ENCODE results near the gene PDZRN3. TPM values are rescaled to one million over a fixed set of nuclear protein-coding genes. Genes with fewer than 3 reads are reported as not detected.

The PDZRN3 gene
- total and polyA plus RNA-seq, 7 experiments from 2014 or later: not detected

GRCh38 chr3:73399106-73399505, 225.6 kb downstream of the PDZRN3 start:
- intact Hi-C loops (cut with micrococcal nuclease): no loop called here
- H3K27ac Mint-ChIP-seq: no peak overlapping the region
- DNase-seq (no peak), ATAC-seq (no peak)
- no peaks in the 10 kb centered on the region for H3K4me1 ChIP-seq (ENCODE audit: control insufficient read depth in 2 of 2, insufficient read depth in 2 of 2, low read length in 2 of 2)
- no peaks in the 10 kb centered on the region for H3K36me3 ChIP-seq (ENCODE audit: control insufficient read depth in 2 of 3, insufficient read depth in 3 of 3, low read length in 3 of 3)
- POLR2A ChIA-PET: no interaction called here
- H3K27me3 ChIP-seq (ENCODE audit: control insufficient read depth in 2 of 2, insufficient read depth in 2 of 2, low read length in 2 of 2): no peaks in the 10 kb centered on the region
- no peaks in the 10 kb centered on the region for H3K36me3 Mint-ChIP-seq
- peaks cover 0 to 9% (median 0%) of the 10 kb centered on the region in 5 donors for H3K27me3 Mint-ChIP-seq
- no peaks in the 10 kb centered on the region for H3K9me3 ChIP-seq (ENCODE audit: control insufficient read depth in 2 of 3, low read length in 3 of 3)
- peaks cover 0 to 2% (median 0%) of the 10 kb centered on the region in 11 donors for H3K9me3 Mint-ChIP-seq
- peaks cover 0 to 4% (median 0%) of the 10 kb centered on the region in 7 donors for H3K4me1 Mint-ChIP-seq
- CTCF ChIA-PET: no interaction called here
- no peak overlapping the region for H3K27ac ChIP-seq (ENCODE audit: low read depth, low read length)
- H3K4me3 Mint-ChIP-seq: no peak overlapping the region
- no peak overlapping the region for H3K4me3 ChIP-seq (ENCODE audit: low read length)

GRCh38 chr3:73398084-73398483, 226.7 kb downstream of the PDZRN3 start:
- no peak overlapping the region for H3K27ac Mint-ChIP-seq
- peaks cover 0 to 2% (median 0%) of the 10 kb centered on the region in 11 donors for H3K9me3 Mint-ChIP-seq
- POLR2A ChIA-PET: no interaction called here
- Histone ChIP-seq H3K36me3 (ENCODE audit: control insufficient read depth in 2 of 3, insufficient read depth in 3 of 3, low read length in 3 of 3) (no peaks in the 10 kb centered on the region), H3K9me3 (ENCODE audit: control insufficient read depth in 2 of 3, low read length in 3 of 3) (no peaks in the 10 kb centered on the region), H3K27ac (ENCODE audit: low read depth, low read length) (no peak overlapping the region), H3K4me1 (ENCODE audit: control insufficient read depth in 2 of 2, insufficient read depth in 2 of 2, low read length in 2 of 2) (no peaks in the 10 kb centered on the region), H3K4me3 (ENCODE audit: low read length) (no peak overlapping the region), H3K27me3 (ENCODE audit: control insufficient read depth in 2 of 2, insufficient read depth in 2 of 2, low read length in 2 of 2) (no peaks in the 10 kb centered on the region)
- intact Hi-C loops (cut with micrococcal nuclease): no loop called here
- no peak overlapping the region for H3K4me3 Mint-ChIP-seq
- peaks cover 0 to 4% (median 0%) of the 10 kb centered on the region in 7 donors for H3K4me1 Mint-ChIP-seq
- peaks cover 0 to 9% (median 0%) of the 10 kb centered on the region in 5 donors for H3K27me3 Mint-ChIP-seq
- DNase-seq (no peak), ATAC-seq (no peak)
- CTCF ChIA-PET: no interaction called here
- no peaks in the 10 kb centered on the region for H3K36me3 Mint-ChIP-seq

GRCh38 chr3:73394240-73394639, 230.5 kb downstream of the PDZRN3 start:
- CTCF ChIA-PET: no interaction called here
- H3K4me3 ChIP-seq (ENCODE audit: low read length): no peak overlapping the region
- H3K27me3 ChIP-seq (ENCODE audit: control insufficient read depth in 2 of 2, insufficient read depth in 2 of 2, low read length in 2 of 2): no peaks in the 10 kb centered on the region
- H3K9me3 ChIP-seq (ENCODE audit: control insufficient read depth in 2 of 3, low read length in 3 of 3): no peaks in the 10 kb centered on the region
- no peaks in the 10 kb centered on the region for H3K4me1 Mint-ChIP-seq
- no peaks in the 10 kb centered on the region for H3K36me3 ChIP-seq (ENCODE audit: control insufficient read depth in 2 of 3, insufficient read depth in 3 of 3, low read length in 3 of 3)
- no peaks in the 10 kb centered on the region for H3K36me3 Mint-ChIP-seq
- H3K27me3 Mint-ChIP-seq: peaks cover 0 to 13% (median 0%) of the 10 kb centered on the region in 5 donors
- no peaks in the 10 kb centered on the region for H3K4me1 ChIP-seq (ENCODE audit: control insufficient read depth in 2 of 2, insufficient read depth in 2 of 2, low read length in 2 of 2)
- ATAC-seq: no peak
- H3K27ac Mint-ChIP-seq: no peak overlapping the region
- H3K4me3 Mint-ChIP-seq: no peak overlapping the region
- H3K27ac ChIP-seq (ENCODE audit: low read depth, low read length): no peak overlapping the region
- intact Hi-C loops (cut with micrococcal nuclease): no loop called here
- H3K9me3 Mint-ChIP-seq: peaks cover 0 to 2% (median 0%) of the 10 kb centered on the region in 11 donors
- DNase-seq: no peak
- POLR2A ChIA-PET: no interaction called here

- DNase-seq (no peak), ATAC-seq (no peak)
- POLR2A ChIA-PET: no interaction called here
- H3K36me3 Mint-ChIP-seq: no peaks in the 10 kb centered on the region
- H3K4me3 ChIP-seq (ENCODE audit: low read length): no peak overlapping the region
- no peak overlapping the region for H3K27ac Mint-ChIP-seq
- peaks cover 0 to 12% (median 0%) of the 10 kb centered on the region in 5 donors for H3K27me3 Mint-ChIP-seq
- intact Hi-C loops (cut with micrococcal nuclease): no loop called here
- H3K27me3 ChIP-seq (ENCODE audit: control insufficient read depth in 2 of 2, insufficient read depth in 2 of 2, low read length in 2 of 2): no peaks in the 10 kb centered on the region
- H3K9me3 ChIP-seq (ENCODE audit: control insufficient read depth in 2 of 3, low read length in 3 of 3): no peaks in the 10 kb centered on the region
- H3K4me1 ChIP-seq (ENCODE audit: control insufficient read depth in 2 of 2, insufficient read depth in 2 of 2, low read length in 2 of 2): no peaks in the 10 kb centered on the region
- CTCF ChIA-PET: no interaction called here
- peaks cover 0 to 4% (median 0%) of the 10 kb centered on the region in 11 donors for H3K9me3 Mint-ChIP-seq
- H3K27ac ChIP-seq (ENCODE audit: low read depth, low read length): no peak overlapping the region
- H3K36me3 ChIP-seq (ENCODE audit: control insufficient read depth in 2 of 3, insufficient read depth in 3 of 3, low read length in 3 of 3): no peaks in the 10 kb centered on the region
- H3K4me1 Mint-ChIP-seq: peaks cover 0 to 2% (median 0%) of the 10 kb centered on the region in 7 donors
- H3K4me3 Mint-ChIP-seq: no peak overlapping the region
These were observed 231.7 kb downstream of the PDZRN3 start for GRCh38 chr3:73393005-73393404.

GRCh38 chr3:73391984-73392383, 232.8 kb downstream of the PDZRN3 start:
- Mint-ChIP-seq H3K27ac (no peak overlapping the region), H3K36me3 (no peaks in the 10 kb centered on the region), H3K4me3 (no peak overlapping the region), H3K4me1 (peaks cover 0 to 2% (median 0%) of the 10 kb centered on the region in 7 donors), H3K9me3 (peaks cover 0 to 4% (median 0%) of the 10 kb centered on the region in 11 donors), H3K27me3 (peaks cover 0 to 12% (median 2%) of the 10 kb centered on the region in 5 donors)
- Histone ChIP-seq H3K27me3 (ENCODE audit: control insufficient read depth in 2 of 2, insufficient read depth in 2 of 2, low read length in 2 of 2) (no peaks in the 10 kb centered on the region), H3K4me1 (ENCODE audit: control insufficient read depth in 2 of 2, insufficient read depth in 2 of 2, low read length in 2 of 2) (no peaks in the 10 kb centered on the region), H3K9me3 (ENCODE audit: control insufficient read depth in 2 of 3, low read length in 3 of 3) (no peaks in the 10 kb centered on the region), H3K27ac (ENCODE audit: low read depth, low read length) (no peak overlapping the region), H3K36me3 (ENCODE audit: control insufficient read depth in 2 of 3, insufficient read depth in 3 of 3, low read length in 3 of 3) (no peaks in the 10 kb centered on the region), H3K4me3 (ENCODE audit: low read length) (no peak overlapping the region)
- DNase-seq (no peak), ATAC-seq (no peak)
- ChIA-PET POLR2A (no interaction called here), CTCF (no interaction called here)
- intact Hi-C loops (cut with micrococcal nuclease): no loop called here

- no peaks in the 10 kb centered on the region for H3K36me3 ChIP-seq (ENCODE audit: control insufficient read depth in 2 of 3, insufficient read depth in 3 of 3, low read length in 3 of 3)
- no peak for DNase-seq
- ATAC-seq: no peak
- POLR2A ChIA-PET: no interaction called here
- H3K4me3 ChIP-seq (ENCODE audit: low read length): no peak overlapping the region
- intact Hi-C loops (cut with micrococcal nuclease): no loop called here
- CTCF ChIA-PET: no interaction called here
- Mint-ChIP-seq H3K27me3 (peaks cover 0 to 12% (median 4%) of the 10 kb centered on the region in 5 donors), H3K36me3 (no peaks in the 10 kb centered on the region), H3K4me3 (no peak overlapping the region), H3K9me3 (peaks cover 0 to 4% (median 0%) of the 10 kb centered on the region in 11 donors), H3K27ac (no peak overlapping the region), H3K4me1 (peaks cover 0 to 2% (median 0%) of the 10 kb centered on the region in 7 donors)
- H3K4me1 ChIP-seq (ENCODE audit: control insufficient read depth in 2 of 2, insufficient read depth in 2 of 2, low read length in 2 of 2): no peaks in the 10 kb centered on the region
- H3K9me3 ChIP-seq (ENCODE audit: control insufficient read depth in 2 of 3, low read length in 3 of 3): no peaks in the 10 kb centered on the region
- H3K27ac ChIP-seq (ENCODE audit: low read depth, low read length): no peak overlapping the region
- H3K27me3 ChIP-seq (ENCODE audit: control insufficient read depth in 2 of 2, insufficient read depth in 2 of 2, low read length in 2 of 2): no peaks in the 10 kb centered on the region
These were observed 234.8 kb downstream of the PDZRN3 start for GRCh38 chr3:73389928-73390327.

GRCh38 chr3:73389117-73389813, 235.5 kb downstream of the PDZRN3 start:
- H3K4me3 Mint-ChIP-seq: no peak overlapping the region
- H3K36me3 Mint-ChIP-seq: no peaks in the 10 kb centered on the region
- no peaks in the 10 kb centered on the region for H3K9me3 ChIP-seq (ENCODE audit: control insufficient read depth in 2 of 3, low read length in 3 of 3)
- intact Hi-C loops (cut with micrococcal nuclease): no loop called here
- peaks cover 0 to 2% (median 0%) of the 10 kb centered on the region in 7 donors for H3K4me1 Mint-ChIP-seq
- H3K27me3 Mint-ChIP-seq: peaks cover 0 to 12% (median 4%) of the 10 kb centered on the region in 5 donors
- H3K4me3 ChIP-seq (ENCODE audit: low read length): no peak overlapping the region
- CTCF ChIA-PET: no interaction called here
- no peak overlapping the region for H3K27ac ChIP-seq (ENCODE audit: low read depth, low read length)
- H3K27ac Mint-ChIP-seq: no peak overlapping the region
- H3K36me3 ChIP-seq (ENCODE audit: control insufficient read depth in 2 of 3, insufficient read depth in 3 of 3, low read length in 3 of 3): no peaks in the 10 kb centered on the region
- no peaks in the 10 kb centered on the region for H3K4me1 ChIP-seq (ENCODE audit: control insufficient read depth in 2 of 2, insufficient read depth in 2 of 2, low read length in 2 of 2)
- POLR2A ChIA-PET: no interaction called here
- H3K9me3 Mint-ChIP-seq: peaks cover 0 to 5% (median 0%) of the 10 kb centered on the region in 11 donors
- H3K27me3 ChIP-seq (ENCODE audit: control insufficient read depth in 2 of 2, insufficient read depth in 2 of 2, low read length in 2 of 2): no peaks in the 10 kb centered on the region
- no peak for DNase-seq
- no peak for ATAC-seq

Measured in naive thymus-derived CD4-positive, alpha-beta T cell (primary cell).